ENCODE data around the gene HEMK1.

DNA sequence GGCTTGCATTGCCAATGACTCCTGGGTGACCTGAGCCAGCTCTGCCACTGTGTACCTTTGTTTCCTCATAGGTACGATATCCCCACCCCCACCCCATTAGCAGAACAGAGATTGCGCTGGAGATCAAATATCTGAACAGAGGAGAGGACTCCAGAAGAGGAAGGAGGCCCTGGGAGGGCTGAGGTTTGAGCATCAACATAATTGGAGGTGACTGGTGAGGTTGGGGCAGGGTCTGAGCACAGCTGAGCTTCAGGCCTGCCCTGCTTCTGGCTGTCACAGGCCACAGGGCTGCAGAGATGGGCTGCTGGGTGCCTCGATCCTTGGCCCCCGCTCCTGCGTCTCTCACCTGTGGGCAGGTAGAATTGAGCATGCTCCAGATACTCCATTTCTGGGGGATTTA, 44.6 kb upstream of the HEMK1 start:
- TF ChIP-seq, protein P1, sequence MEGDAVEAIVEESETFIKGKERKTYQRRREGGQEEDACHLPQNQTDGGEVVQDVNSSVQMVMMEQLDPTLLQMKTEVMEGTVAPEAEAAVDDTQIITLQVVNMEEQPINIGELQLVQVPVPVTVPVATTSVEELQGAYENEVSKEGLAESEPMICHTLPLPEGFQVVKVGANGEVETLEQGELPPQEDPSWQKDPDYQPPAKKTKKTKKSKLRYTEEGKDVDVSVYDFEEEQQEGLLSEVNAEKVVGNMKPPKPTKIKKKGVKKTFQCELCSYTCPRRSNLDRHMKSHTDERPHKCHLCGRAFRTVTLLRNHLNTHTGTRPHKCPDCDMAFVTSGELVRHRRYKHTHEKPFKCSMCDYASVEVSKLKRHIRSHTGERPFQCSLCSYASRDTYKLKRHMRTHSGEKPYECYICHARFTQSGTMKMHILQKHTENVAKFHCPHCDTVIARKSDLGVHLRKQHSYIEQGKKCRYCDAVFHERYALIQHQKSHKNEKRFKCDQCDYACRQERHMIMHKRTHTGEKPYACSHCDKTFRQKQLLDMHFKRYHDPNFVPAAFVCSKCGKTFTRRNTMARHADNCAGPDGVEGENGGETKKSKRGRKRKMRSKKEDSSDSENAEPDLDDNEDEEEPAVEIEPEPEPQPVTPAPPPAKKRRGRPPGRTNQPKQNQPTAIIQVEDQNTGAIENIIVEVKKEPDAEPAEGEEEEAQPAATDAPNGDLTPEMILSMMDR (conservative IDR thresholded peaks at IDR 0.05; ENCODE audit: low read depth, low read length) = no peak
- TF ChIP-seq EZH2 (IDR thresholded peaks at IDR 0.05; ENCODE audit: low read length, unreplicated experiment) (no peak), EZH2phosphoT487 (IDR thresholded peaks at IDR 0.05; ENCODE audit: borderline replicate concordance, low read length) (no peak)
